Measurements from ENCODE around the gene NTNG2. TPM values are rescaled to one million over a fixed set of nuclear protein-coding genes. Genes with fewer than 3 reads are reported as not detected.

The NTNG2 gene
- total RNA-seq, 1 donor from 2014 or later = 1.6 TPM

DNA sequence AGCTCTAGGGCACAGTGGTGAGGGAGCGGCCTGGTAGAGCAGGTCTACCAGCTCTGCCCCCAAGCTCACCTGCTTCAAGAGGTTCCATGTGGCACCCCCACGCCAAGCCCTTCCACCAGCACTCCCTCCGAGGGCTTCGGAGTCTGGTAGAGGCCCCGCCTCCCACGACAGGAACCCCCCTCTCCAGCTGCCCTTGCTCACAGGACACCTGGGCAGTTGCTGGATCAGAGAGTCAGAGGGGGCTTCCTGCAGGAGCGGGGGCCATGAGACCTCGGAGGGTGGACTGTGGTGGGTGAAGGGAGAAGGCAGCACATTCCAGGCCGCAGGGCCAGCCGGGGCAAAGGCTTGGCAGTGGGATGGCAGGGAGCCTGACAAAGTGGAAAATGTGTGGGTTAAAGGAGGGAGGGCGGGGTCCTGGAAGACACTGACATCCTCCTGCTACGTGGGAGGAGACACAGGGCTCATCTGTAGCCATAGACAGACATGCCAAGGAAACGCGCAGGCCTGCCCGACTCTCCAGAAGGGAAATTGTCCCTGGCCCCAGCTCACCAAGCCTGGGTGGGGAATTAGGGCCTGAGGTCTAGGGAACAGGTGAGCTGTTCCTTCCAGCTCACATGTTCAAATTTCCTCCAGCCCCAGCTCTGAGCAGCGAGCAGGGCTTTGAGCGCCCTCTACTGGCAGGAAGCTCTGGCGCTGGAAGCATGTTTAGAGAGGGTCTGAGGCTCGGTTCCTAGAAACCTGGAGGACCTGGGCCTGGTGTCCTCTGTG, 74.2 kb downstream of the NTNG2 start:
- peak; percentile 24 for DNase-seq

DNA sequence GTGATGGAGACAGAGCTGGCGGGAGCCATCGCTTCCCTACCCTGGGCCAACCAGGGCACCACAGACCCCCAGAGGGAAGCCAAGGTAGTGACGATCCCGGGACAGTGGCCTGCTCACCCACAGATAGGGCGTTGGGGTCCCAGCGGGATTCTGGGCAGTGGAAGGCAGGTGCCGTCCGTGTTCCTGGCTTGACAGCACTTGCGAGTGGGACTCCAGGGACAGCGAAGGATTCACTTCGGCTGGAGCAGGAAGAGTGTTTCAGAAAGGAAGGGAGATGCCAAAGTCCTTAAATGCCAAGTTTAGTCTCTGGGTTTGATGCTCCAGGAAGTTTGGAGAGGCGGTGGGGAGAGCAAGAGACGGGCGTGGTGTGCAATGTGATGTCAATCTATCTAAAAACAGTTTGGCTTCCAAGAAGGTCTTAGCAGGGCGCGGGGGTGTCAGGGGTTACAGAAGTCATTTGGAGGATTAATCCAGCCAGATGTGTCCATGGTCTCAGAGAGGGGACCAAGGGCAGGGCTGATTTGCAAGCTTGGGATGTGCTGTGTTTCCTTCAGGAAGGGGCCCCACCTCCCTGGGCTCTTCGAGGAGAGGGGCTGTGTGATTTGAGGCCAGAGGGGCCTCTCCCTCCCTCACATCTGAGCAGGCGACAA, 74.9 kb downstream of the NTNG2 start:
- no peak for DNase-seq

DNA sequence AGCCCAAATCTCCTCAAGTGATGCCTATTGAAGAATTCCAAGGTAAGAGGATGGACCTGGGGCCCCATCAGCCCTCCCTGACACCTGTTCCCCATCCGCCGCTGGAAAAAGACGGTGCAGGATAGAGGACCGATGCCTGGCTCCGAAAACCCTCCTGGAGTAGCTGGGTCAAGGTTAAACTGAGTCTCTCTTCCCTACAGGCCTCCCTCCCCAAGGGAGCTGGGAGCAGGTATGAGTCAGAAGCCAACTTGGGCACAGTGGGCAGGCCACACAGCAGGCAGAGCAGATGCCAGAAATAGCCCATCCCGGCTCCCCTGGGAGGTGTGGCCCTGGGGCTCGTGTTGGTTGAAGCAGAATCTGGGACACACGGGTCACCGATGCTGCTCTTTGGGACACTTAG, 75.6 kb downstream of the NTNG2 start:
- no peak for DNase-seq

DNA sequence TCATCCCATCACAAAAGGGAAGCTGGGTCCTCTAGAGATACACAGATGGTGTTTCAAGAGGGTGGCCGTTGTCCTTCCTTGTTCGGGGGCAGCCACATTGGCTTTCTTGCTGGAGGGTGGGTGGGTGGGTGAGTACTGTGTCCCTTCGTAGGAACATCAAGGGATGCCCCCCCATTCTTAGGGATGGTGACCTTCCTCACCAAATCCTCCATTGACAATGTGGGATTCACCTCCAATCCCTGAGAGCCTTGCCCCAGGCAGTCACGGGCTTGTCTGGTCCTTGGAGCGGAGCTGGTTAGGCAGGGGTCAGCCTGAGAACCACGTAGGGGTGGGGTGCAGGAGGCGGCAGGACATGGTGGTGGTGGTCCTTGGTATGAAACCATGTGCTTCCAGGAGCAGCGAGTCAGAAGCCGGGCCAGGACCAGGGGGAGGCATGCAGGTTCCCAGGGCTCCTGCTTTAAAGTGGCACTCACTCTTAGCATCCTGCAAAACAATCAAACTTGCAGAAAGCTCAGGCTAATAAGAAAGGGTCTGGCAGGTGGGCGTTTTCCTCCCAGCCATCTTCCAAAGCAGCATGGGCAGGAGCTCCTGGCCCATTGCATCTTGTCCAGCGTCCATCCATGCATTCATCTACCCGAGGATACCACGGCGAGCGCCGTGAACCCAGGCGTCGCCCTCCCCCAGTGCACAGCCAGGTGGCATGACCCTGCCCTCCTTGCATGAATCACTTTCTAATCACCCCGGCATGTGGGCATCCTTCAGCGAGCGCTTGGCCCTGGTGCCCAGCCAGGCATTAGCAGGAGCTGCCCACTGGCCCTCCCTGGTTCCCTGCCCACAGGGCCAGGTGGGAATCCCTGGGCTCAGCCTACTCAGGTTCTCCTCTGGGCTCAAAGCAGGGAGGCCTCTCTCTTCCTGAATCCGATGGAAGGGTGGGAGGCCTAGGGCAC, 76.4 kb downstream of the NTNG2 start:
- no peak for DNase-seq

DNA sequence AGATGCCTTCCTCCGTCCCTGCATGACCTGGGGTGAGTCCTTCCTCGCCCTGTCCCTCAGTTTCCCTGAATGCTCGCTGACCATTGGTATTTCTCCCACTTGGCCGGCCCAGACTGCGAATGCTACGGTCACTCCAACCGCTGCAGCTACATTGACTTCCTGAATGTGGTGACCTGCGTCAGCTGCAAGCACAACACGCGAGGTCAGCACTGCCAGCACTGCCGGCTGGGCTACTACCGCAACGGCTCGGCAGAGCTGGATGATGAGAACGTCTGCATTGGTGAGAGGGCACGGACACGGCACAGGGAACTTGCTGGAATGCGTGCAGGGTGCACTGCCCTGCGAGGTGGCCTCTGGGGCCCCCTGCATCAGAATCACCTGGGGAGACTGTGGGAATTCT, 77.1 kb downstream of the NTNG2 start:
- no peak for DNase-seq

DNA sequence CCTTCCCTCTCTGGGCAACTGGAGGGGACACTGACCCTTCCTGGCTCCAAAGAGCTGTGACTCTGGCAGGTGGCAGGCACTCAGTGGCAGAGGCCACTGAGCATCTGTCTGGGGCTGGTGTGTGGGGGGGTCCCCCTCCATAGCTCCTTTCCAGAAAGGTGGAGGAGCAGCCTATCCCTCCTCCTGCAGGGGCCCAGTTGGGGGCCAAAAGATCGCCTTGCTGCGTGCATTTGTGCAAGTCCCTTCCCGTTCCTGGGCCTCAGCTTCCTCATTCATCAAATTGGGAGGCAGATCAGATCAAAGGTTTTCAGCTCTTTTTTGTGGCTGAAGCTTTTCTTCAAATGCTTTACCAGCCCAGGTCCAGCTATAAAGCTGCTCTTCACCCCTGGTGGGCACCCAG, 77.7 kb downstream of the NTNG2 start:
- no peak for DNase-seq

DNA sequence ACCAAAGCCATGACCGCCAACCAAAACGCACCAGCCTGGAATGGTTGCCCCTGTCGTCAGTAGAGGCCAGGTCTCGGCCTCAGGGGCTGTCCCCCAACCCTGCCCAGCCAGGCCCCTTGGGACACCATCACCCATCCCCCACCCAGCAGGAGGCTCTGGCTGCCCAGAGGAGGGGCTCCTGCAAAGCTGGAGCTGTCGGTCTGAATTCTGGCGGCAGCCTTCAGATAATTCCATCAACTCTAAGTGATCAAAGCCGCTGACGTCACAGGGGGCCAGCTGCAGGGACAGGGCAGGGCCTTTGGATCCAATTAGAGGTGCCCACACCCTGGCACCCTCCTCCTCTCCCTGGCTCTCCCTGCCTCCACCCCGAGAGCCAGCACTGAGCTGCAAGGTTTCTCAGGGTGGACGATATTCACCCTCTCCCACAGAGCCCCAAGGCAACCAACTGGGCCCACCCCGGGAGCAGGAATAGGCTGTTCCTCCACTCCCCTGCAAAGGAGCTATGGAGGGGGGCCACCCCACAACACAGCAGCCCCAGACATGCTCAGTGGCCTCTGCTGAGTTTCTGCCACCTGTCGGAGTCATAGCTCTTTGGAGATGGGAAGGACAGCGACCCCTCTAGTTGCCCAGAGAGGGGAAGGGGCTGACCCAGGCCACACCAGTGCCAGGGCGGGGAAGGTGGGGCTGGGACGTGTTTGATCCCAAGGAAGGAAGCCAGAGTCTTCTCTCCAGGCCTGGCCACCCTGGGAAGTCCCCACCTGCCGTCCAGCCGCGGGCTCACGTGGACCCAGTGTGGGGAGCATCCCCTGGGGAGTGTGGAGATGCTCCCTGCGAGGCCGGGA, 78.4 kb downstream of the NTNG2 start:
- no peak for DNase-seq

DNA sequence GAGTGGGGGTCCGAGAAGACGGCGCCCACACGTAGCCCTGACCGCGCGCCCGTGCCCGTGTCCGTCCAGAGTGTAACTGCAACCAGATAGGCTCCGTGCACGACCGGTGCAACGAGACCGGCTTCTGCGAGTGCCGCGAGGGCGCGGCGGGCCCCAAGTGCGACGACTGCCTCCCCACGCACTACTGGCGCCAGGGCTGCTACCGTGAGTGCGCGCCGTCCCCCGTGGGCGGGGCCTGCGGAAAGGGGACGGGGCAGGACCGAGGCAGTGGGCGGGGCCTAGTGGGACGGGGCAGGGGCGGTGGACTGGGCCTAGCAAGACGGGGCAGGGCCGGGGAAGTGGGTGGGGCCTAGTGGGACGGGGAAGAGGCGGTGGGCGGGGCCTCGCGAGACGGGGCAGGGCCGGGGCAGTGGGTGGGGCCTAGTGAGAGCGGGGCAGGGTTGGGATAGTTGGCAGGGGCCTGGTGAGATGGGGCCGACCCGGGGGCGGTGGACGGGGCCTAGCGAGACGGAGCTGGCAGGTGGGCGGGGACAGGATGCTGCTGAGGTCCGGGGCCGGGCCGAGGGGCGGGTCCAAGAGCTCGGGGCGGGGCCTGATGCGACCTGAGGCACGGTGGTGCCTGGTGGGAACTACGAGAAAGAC, 79.1 kb downstream of the NTNG2 start:
- peak; percentile 72 for DNase-seq

DNA sequence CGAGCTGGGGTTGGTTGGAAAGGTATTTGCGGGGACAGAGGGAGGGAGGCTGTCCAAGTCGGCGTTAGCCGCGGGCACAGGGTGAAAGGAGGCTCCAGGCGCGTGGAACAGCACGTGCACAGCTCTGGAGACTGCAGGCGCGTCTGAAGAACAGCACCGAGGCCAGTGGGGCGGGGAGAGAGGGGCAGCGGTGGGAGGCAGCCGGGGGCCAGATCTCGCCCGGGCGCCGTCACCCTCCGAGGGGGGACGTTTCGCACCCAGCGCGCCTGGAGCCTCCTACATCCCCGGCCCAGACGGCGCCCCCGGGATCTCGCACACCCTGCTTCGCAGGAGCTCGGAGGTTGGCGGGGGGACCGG, 79.6 kb downstream of the NTNG2 start:
- no peak for DNase-seq

DNA sequence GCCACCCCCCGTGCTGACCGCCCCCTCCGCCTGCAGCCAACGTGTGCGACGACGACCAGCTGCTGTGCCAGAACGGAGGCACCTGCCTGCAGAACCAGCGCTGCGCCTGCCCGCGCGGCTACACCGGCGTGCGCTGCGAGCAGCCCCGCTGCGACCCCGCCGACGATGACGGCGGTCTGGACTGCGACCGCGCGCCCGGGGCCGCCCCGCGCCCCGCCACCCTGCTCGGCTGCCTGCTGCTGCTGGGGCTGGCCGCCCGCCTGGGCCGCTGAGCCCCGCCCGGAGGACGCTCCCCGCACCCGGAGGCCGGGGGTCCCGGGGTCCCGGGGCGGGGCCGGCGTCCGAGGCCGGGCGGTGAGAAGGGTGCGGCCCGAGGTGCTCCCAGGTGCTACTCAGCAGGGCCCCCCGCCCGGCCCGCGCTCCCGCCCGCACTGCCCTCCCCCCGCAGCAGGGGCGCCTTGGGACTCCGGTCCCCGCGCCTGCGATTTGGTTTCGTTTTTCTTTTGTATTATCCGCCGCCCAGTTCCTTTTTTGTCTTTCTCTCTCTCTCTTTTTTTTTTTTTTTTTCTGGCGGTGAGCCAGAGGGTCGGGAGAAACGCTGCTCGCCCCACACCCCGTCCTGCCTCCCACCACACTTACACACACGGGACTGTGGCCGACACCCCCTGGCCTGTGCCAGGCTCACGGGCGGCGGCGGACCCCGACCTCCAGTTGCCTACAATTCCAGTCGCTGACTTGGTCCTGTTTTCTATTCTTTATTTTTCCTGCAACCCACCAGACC, 80.2 kb downstream of the NTNG2 start:
- no peak for DNase-seq

DNA sequence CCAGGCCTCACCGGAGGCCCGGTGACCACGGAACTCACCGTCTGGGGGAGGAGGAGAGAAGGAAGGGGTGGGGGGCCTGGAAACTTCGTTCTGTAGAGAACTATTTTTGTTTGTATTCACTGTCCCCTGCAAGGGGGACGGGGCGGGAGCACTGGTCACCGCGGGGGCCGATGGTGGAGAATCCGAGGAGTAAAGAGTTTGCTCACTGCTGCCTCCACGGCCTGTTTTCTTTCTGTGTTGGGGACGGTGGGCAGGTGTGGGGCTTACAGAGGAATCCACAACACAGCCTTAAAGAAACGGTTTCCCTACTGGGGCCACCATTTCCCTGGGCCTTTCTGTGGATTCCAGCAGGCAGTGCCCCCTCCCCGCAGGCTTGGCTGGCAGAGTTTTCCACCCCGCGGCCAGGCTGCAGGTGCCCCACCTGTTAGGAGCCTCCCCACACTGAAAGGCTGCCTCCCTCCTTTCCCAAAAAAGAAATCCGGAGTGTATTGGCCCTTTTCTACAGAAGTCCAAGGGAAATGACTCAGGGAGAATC, 80.8 kb downstream of the NTNG2 start:
- DNase-seq = no peak

DNA sequence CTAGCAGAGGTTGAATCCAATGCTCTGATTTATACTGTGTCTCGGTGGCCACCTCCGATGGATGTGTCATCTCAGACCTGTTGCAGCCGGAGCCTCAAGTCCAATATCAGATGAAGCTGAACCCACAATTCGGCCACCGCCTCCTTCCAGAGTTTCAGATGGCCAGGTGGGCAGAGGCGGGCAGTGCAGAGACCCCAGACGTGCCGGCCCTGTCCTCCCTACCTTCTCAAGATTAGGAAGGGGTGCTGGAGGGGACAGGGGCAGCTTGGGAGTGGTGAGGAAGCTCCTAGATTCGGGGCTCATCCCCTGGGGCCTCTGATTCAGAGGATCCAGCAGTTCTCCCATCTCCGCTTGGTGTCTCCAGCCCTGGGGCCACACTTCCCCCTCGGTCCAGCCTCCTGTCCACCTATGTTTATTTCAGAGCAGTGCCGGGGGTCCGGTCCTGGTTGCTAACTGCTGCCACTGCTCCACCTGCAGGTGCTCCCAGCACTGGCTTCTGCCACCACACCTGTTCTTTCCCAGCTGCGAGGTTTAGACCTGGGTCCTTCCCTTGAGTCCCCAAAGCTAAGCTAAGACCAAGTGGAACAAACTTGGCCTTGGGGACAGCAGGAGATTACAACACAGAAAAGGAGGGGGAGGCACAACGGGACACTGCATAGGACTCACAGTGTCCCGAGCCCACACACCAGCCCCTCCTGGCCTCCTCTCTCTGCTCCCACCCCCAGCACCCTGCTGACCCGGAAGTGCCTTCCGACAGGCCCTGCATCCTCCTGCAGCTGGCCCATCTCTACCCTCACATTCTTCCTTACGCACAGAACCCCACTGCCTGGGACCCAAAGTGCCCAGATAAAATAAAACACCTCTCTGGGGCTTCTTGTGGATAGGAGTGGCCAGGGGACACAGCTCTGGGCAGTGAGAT, 81.6 kb downstream of the NTNG2 start:
- no peak for DNase-seq

DNA sequence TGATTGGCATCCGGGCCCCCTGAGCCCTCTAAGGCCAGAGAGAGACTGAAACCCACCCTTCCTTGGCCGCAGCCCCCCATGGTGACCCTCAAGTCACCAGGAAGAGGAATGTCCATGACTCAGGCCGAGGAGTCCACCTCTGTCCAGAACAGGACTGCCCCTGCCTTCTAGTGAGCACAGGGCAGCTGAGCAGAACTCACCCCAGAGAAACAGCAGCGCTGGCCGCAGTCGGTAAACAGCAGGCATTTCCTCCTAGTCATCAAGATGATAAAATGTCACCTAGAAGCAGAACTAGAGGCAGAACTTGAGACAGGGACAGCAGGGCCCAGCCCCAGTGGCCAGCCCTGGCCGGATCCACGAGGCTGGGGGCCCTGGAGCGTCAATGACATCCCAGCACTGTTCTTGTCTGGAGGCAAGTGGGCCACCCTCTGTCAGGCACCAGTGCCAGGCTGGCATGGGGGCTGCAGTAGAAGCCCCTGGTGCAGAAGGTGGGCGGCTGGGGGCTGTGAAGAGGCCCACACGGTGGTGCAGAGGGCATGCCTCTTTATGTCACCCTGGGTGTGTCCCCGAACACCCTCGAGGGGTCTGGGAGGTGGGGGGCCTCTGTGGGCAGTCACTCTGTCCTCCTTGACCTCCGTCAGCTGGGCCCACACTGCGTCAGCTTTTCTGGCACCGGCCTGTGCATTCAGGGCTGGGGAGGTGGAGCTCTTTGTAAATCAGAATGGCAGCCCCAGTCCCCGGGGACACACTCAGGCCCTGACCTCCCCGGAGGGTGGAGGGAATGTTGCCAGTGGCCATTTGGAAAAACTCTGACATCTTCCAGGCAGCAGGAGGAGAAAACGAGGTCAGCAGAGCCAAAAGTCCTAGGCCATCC, 83.0 kb downstream of the NTNG2 start:
- DNase-seq = no peak

DNA sequence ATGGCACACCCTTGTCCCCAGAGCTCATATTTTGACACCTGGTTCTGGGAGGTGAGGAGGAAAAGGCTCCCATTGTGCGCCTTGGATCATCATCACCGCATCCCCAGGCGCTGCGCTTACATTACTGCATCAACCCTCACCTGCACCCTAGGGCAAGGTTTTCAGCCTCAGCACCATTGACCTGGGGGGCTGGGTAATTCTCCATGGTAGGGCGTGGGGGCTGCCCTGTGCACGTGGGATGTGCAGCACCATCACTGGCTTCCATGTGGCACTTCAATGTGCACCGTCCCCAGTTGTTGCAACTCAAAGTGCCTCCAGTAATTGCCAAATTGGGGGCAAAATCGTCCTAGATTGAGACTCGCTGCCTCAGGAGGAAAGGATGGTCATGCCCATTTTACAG, 83.6 kb downstream of the NTNG2 start:
- no peak for DNase-seq

DNA sequence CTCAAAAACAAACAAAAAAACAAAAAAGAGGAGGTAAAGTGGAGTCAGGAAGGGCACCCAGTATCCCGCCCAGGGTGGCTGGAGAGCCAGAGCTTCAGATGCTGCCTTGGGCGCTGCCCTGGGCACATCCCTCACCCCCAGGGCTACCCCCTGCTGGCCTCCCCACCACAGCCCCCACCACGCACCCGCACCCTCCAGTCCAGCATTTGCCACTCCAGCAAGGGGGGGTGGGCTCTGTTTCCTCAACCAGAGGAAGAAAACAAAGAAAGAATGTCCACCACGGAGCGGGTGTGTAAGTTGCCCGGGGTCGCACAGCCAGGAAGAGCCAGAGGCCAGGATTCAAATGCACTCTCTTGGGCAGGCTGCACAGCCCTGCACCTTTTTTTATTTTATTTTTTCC, 86.1 kb downstream of the NTNG2 start:
- no peak for DNase-seq

DNA sequence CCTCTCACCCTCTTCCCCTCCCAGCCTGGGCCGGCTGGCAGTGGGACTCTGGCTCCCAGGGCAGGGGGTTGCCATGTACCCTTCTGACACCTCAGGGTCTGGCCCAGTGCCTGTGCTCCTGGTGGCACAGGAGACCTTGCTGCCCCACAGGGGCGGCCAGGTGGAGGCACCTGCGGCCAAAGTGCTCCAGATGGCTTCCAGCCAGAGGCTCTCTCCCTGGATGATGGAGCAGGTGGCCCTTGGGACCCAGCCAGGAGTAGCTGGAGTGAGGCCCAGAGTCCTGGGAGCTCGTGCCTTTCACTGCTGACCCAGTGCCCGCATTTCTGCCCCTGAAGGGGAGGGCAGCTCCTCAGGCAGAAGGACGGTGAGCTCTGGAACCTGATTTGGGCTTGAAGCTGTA, 87.3 kb downstream of the NTNG2 start:
- DNase-seq = no peak

DNA sequence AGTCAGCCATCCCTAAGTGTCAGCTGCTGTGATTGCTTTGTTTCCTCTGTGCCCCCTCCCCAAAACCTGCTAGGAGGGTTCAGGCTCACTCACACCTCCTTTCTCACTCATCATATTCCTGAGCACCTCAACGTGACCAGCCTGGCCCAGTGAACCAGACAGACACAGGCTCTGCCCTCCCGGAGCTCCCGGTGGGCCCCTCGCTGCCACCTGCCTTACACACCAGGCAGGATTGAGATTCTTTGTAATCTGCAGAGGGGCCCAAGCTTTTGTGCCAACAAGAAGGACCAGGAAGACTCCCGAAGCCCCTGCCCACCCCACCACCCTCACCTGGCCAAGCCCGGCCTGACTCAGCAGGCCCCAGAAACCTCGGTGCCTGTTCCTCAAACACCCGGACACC, 87.8 kb downstream of the NTNG2 start:
- no peak for DNase-seq

Measured in skin of body (tissue), 2 donors.